ENCODE data around the gene SNTB2. TPM values are rescaled to one million over a fixed set of nuclear protein-coding genes. Genes with fewer than 3 reads are reported as not detected.

The SNTB2 gene
- total RNA-seq, 1 donor from 2014 or later = 10.4 TPM

- intact Hi-C loops (cut with micrococcal nuclease) = no loop called here
- DNase-seq = peak; percentile 97
- peak; percentile 94 for ATAC-seq
Measured at GRCh38 chr16:69310653-69311532, 123.9 kb downstream of the SNTB2 start, which contains the start of gene VPS4A. TSS of gene VPS4A (plus strand) at chr16:69311350. CDS start at chr16:69311512, 162 bp downstream.

GRCh38 chr16:69311533-69312387, 124.8 kb downstream of the SNTB2 start:
- intact Hi-C loops (cut with micrococcal nuclease) = no loop called here
- no peak for DNase-seq
- peak; percentile 46 for ATAC-seq

- DNase-seq (no peak), ATAC-seq (no peak)
- intact Hi-C loops (cut with micrococcal nuclease) = no loop called here
Measured at GRCh38 chr16:69313469-69313868, 126.5 kb downstream of the SNTB2 start.

- intact Hi-C loops (cut with micrococcal nuclease) = no loop called here
- no peak for DNase-seq
- no peak for ATAC-seq
Measured at GRCh38 chr16:69314534-69314933, 127.6 kb downstream of the SNTB2 start.

- DNase-seq (no peak), ATAC-seq (no peak)
- intact Hi-C loops (cut with micrococcal nuclease) = no loop called here
Measured at GRCh38 chr16:69315486-69316311, 128.7 kb downstream of the SNTB2 start.

GRCh38 chr16:69316595-69317034, 129.7 kb downstream of the SNTB2 start:
- DNase-seq = no peak
- ATAC-seq = no peak
- intact Hi-C loops (cut with micrococcal nuclease) = no loop called here

- ATAC-seq (no peak), DNase-seq (no peak)
- intact Hi-C loops (cut with micrococcal nuclease) = no loop called here
Measured at GRCh38 chr16:69318177-69318910, 131.4 kb downstream of the SNTB2 start.

- intact Hi-C loops (cut with micrococcal nuclease) = no loop called here
- no peak for DNase-seq
- no peak for ATAC-seq
Measured at GRCh38 chr16:69318911-69319289, 131.9 kb downstream of the SNTB2 start.

- intact Hi-C loops (cut with micrococcal nuclease) = no loop called here
- DNase-seq (no peak), ATAC-seq (no peak)
Measured at GRCh38 chr16:69319381-69319780, 132.4 kb downstream of the SNTB2 start.

GRCh38 chr16:69319826-69320739, 133.1 kb downstream of the SNTB2 start:
- DNase-seq (no peak), ATAC-seq (no peak)
- intact Hi-C loops (cut with micrococcal nuclease) = no loop called here

GRCh38 chr16:69320740-69321073, 133.7 kb downstream of the SNTB2 start:
- no peak for ATAC-seq
- intact Hi-C loops (cut with micrococcal nuclease) = no loop called here

GRCh38 chr16:69321080-69321479, 134.1 kb downstream of the SNTB2 start:
- ATAC-seq (no peak), DNase-seq (no peak)
- intact Hi-C loops (cut with micrococcal nuclease) = no loop called here

More at GRCh38 chr16:69320740-69321073, 133.7 kb downstream of the SNTB2 start:
- no peak for DNase-seq

- no peak for DNase-seq
- no peak for ATAC-seq
- intact Hi-C loops (cut with micrococcal nuclease) = no loop called here
Measured at GRCh38 chr16:69322343-69322742, 135.4 kb downstream of the SNTB2 start.

- intact Hi-C loops (cut with micrococcal nuclease) = no loop called here
- ATAC-seq (no peak), DNase-seq (no peak)
Measured at GRCh38 chr16:69323415-69323814, 136.5 kb downstream of the SNTB2 start.

GRCh38 chr16:69324013-69324531, 137.1 kb downstream of the SNTB2 start:
- DNase-seq = peak; percentile 82
- intact Hi-C loops (cut with micrococcal nuclease) = no loop called here
- peak; percentile 71 for ATAC-seq

GRCh38 chr16:69324585-69325253, 137.8 kb downstream of the SNTB2 start:
- DNase-seq = no peak
- no peak for ATAC-seq
- intact Hi-C loops (cut with micrococcal nuclease) = no loop called here

GRCh38 chr16:69325784-69326171, 138.8 kb downstream of the SNTB2 start:
- intact Hi-C loops (cut with micrococcal nuclease) = no loop called here
- ATAC-seq (no peak), DNase-seq (no peak)
